ENCODE measurements around the gene MSTO1.
"Not testable (repeated sequence)": the region's sequence is repeated elsewhere in the genome, so short reads cannot be mapped to it uniquely, and the experiment has no call there.

MSTO1 gene

DNA sequence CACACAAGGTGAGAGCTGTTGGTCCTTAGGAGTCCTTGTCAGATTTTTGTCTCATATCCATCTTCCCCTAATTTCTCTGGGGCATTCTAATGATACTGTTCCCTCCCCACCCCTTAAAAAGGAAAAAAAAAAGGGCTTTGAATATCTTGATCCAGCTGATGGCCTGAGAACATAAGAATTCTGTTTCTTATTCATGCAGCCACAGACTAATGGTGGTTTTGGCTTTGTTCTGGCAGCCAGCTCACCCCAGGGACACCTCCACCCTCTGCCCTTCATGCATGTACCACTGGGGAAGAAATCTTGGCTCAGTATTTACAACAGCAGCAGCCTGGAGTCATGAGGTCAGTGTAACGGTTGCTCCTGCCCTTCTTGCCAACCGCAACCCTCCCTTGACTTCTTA is 3.2 kb downstream of the MSTO1 start:
- not testable (repeated sequence) for H3K36me3 ChIP-seq (ENCODE audit: control insufficient read depth in 2 of 2, insufficient read depth in 2 of 2, low read length in 2 of 2); H3K9ac ChIP-seq (ENCODE audit: low read depth in 1 of 2, low read length in 2 of 2); H3K9me3 ChIP-seq (ENCODE audit: control insufficient read depth in 2 of 2, low read length in 2 of 2); H3K4me1 ChIP-seq (ENCODE audit: control insufficient read depth in 2 of 2, insufficient read depth in 2 of 2, low read length in 2 of 2); H3K27me3 ChIP-seq (ENCODE audit: control insufficient read depth in 2 of 2, insufficient read depth in 2 of 2, low read length in 2 of 2); H3K27ac ChIP-seq (ENCODE audit: low read depth in 2 of 2, low read length in 2 of 2); H3K4me3 ChIP-seq (ENCODE audit: low read length in 2 of 2)

DNA sequence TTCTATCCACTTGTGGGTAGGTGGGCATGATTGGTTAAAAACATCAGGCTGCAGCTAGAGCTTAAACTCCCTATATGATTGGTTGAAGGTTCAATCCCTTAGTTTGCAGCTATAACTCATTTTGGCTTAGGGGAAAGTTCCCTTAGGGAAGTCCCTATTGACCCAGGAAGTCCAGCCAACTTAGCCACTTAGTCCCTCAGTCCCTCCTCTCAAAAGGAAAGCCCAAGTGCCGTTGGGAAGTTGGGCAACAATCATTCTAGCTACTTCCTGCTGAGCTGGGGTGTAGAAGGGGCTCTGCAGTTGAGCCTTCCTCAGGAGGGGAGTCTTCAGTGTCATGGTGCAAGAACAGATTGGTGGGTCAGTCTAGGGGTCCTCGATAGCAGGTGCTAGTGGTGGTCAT is 12.2 kb downstream of the MSTO1 start:
- Histone ChIP-seq H3K36me3 (ENCODE audit: control insufficient read depth in 2 of 2, insufficient read depth in 2 of 2, low read length in 2 of 2) (no peaks in the 10 kb centered on the region), H3K9ac (ENCODE audit: low read depth in 1 of 2, low read length in 2 of 2) (no peak overlapping the region), H3K4me1 (ENCODE audit: control insufficient read depth in 2 of 2, insufficient read depth in 2 of 2, low read length in 2 of 2) (no peaks in the 10 kb centered on the region), H3K27me3 (ENCODE audit: control insufficient read depth in 2 of 2, insufficient read depth in 2 of 2, low read length in 2 of 2) (no peaks in the 10 kb centered on the region), H3K9me3 (ENCODE audit: control insufficient read depth in 2 of 2, low read length in 2 of 2) (no peaks in the 10 kb centered on the region), H3K27ac (ENCODE audit: low read depth in 2 of 2, low read length in 2 of 2) (no peak overlapping the region), H3K4me3 (ENCODE audit: low read length in 2 of 2) (no peak overlapping the region)

DNA sequence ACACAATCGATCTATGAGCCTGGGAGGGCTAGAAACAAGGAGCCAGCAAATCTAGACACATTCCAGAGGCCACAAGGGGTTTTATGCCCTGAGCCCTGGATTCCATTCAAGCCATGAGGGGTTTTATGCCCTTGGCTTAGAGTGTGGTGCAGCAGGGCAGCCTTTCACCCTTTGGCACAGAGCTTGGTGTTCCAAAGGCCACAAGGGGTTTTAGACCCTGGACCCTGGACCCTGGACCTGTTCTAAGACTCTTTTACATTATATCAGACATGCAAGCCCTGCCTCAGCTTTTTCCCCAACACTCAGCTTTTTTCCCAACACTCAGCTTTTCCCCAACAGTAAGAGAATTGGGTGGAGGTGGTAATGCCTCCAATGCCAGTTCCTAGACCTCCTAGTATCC is 13.3 kb downstream of the MSTO1 start:
- Histone ChIP-seq H3K36me3 (ENCODE audit: control insufficient read depth in 2 of 2, insufficient read depth in 2 of 2, low read length in 2 of 2) (no peaks in the 10 kb centered on the region), H3K27ac (ENCODE audit: low read depth in 2 of 2, low read length in 2 of 2) (no peak overlapping the region), H3K4me3 (ENCODE audit: low read length in 2 of 2) (no peak overlapping the region), H3K9ac (ENCODE audit: low read depth in 1 of 2, low read length in 2 of 2) (no peak overlapping the region), H3K4me1 (ENCODE audit: control insufficient read depth in 2 of 2, insufficient read depth in 2 of 2, low read length in 2 of 2) (no peaks in the 10 kb centered on the region), H3K27me3 (ENCODE audit: control insufficient read depth in 2 of 2, insufficient read depth in 2 of 2, low read length in 2 of 2) (no peaks in the 10 kb centered on the region), H3K9me3 (ENCODE audit: control insufficient read depth in 2 of 2, low read length in 2 of 2) (no peaks in the 10 kb centered on the region)

DNA sequence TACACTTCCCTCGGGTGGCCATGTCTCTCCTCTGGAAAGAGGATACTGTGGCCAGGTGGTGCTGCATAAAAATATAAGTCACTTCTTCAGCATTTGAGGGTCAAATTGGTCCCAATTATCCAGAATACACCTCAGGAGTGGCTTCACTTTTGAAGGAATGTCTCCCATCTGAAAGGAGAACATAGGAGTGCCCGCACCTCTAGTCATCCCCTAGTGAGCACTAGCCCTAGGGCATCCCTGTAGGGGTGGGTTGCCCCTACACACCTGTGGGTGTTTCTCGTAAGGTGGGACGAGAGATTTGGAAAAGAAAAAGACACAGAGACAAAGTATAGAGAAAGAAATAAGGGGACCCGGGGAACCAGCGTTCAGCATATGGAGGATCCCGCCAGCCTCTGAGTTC is 16.4 kb downstream of the MSTO1 start:
- H3K27ac ChIP-seq (ENCODE audit: low read depth in 2 of 2, low read length in 2 of 2); H3K4me3 ChIP-seq (ENCODE audit: low read length in 2 of 2); H3K36me3 ChIP-seq (ENCODE audit: control insufficient read depth in 2 of 2, insufficient read depth in 2 of 2, low read length in 2 of 2); H3K9me3 ChIP-seq (ENCODE audit: control insufficient read depth in 2 of 2, low read length in 2 of 2); H3K4me1 ChIP-seq (ENCODE audit: control insufficient read depth in 2 of 2, insufficient read depth in 2 of 2, low read length in 2 of 2); H3K9ac ChIP-seq (ENCODE audit: low read depth in 1 of 2, low read length in 2 of 2); H3K27me3 ChIP-seq (ENCODE audit: control insufficient read depth in 2 of 2, insufficient read depth in 2 of 2, low read length in 2 of 2): not testable (repeated sequence)

- H3K27ac ChIP-seq (ENCODE audit: low read depth in 2 of 2, low read length in 2 of 2): no peak overlapping the region
- no peaks in the 10 kb centered on the region for H3K36me3 ChIP-seq (ENCODE audit: control insufficient read depth in 2 of 2, insufficient read depth in 2 of 2, low read length in 2 of 2)
- no peaks in the 10 kb centered on the region for H3K27me3 ChIP-seq (ENCODE audit: control insufficient read depth in 2 of 2, insufficient read depth in 2 of 2, low read length in 2 of 2)
- peaks cover 0 to under 1% of the 10 kb centered on the region in 2 donors for H3K9me3 ChIP-seq (ENCODE audit: control insufficient read depth in 2 of 2, low read length in 2 of 2)
- H3K9ac ChIP-seq (ENCODE audit: low read depth in 1 of 2, low read length in 2 of 2): no peak overlapping the region
- H3K4me1 ChIP-seq (ENCODE audit: control insufficient read depth in 2 of 2, insufficient read depth in 2 of 2, low read length in 2 of 2): no peaks in the 10 kb centered on the region
- no peak overlapping the region for H3K4me3 ChIP-seq (ENCODE audit: low read length in 2 of 2)
These were observed 26.6 kb downstream of the MSTO1 start for GRCh38 chr1:155636397-155637153.

- Histone ChIP-seq H3K27me3 (ENCODE audit: control insufficient read depth in 2 of 2, insufficient read depth in 2 of 2, low read length in 2 of 2) (no peaks in the 10 kb centered on the region), H3K36me3 (ENCODE audit: control insufficient read depth in 2 of 2, insufficient read depth in 2 of 2, low read length in 2 of 2) (no peaks in the 10 kb centered on the region), H3K9me3 (ENCODE audit: control insufficient read depth in 2 of 2, low read length in 2 of 2) (peaks cover 3 to 4% of the 10 kb centered on the region in 2 donors), H3K27ac (ENCODE audit: low read depth in 2 of 2, low read length in 2 of 2) (no peak overlapping the region), H3K4me1 (ENCODE audit: control insufficient read depth in 2 of 2, insufficient read depth in 2 of 2, low read length in 2 of 2) (no peaks in the 10 kb centered on the region), H3K4me3 (ENCODE audit: low read length in 2 of 2) (no peak overlapping the region), H3K9ac (ENCODE audit: low read depth in 1 of 2, low read length in 2 of 2) (no peak overlapping the region)
These were observed 30.3 kb downstream of the MSTO1 start for GRCh38 chr1:155640367-155640766.

GRCh38 chr1:155642559-155643180 is 32.7 kb downstream of the MSTO1 start:
- H3K27me3 ChIP-seq (ENCODE audit: control insufficient read depth in 2 of 2, insufficient read depth in 2 of 2, low read length in 2 of 2); H3K4me3 ChIP-seq (ENCODE audit: low read length in 2 of 2); H3K9ac ChIP-seq (ENCODE audit: low read depth in 1 of 2, low read length in 2 of 2); H3K36me3 ChIP-seq (ENCODE audit: control insufficient read depth in 2 of 2, insufficient read depth in 2 of 2, low read length in 2 of 2); H3K9me3 ChIP-seq (ENCODE audit: control insufficient read depth in 2 of 2, low read length in 2 of 2); H3K27ac ChIP-seq (ENCODE audit: low read depth in 2 of 2, low read length in 2 of 2); H3K4me1 ChIP-seq (ENCODE audit: control insufficient read depth in 2 of 2, insufficient read depth in 2 of 2, low read length in 2 of 2): not testable (repeated sequence)

- no peaks in the 10 kb centered on the region for H3K4me1 ChIP-seq (ENCODE audit: control insufficient read depth in 2 of 2, insufficient read depth in 2 of 2, low read length in 2 of 2)
- peaks cover 3 to 4% of the 10 kb centered on the region in 2 donors for H3K9me3 ChIP-seq (ENCODE audit: control insufficient read depth in 2 of 2, low read length in 2 of 2)
- H3K36me3 ChIP-seq (ENCODE audit: control insufficient read depth in 2 of 2, insufficient read depth in 2 of 2, low read length in 2 of 2): no peaks in the 10 kb centered on the region
- H3K9ac ChIP-seq (ENCODE audit: low read depth in 1 of 2, low read length in 2 of 2): no peak overlapping the region
- no peak overlapping the region for H3K4me3 ChIP-seq (ENCODE audit: low read length in 2 of 2)
- H3K27me3 ChIP-seq (ENCODE audit: control insufficient read depth in 2 of 2, insufficient read depth in 2 of 2, low read length in 2 of 2): no peaks in the 10 kb centered on the region
- H3K27ac ChIP-seq (ENCODE audit: low read depth in 2 of 2, low read length in 2 of 2): no peak overlapping the region
These were observed 33.2 kb downstream of the MSTO1 start for GRCh38 chr1:155643230-155643629.

- no peaks in the 10 kb centered on the region for H3K27me3 ChIP-seq (ENCODE audit: control insufficient read depth in 2 of 2, insufficient read depth in 2 of 2, low read length in 2 of 2)
- no peak overlapping the region for H3K9ac ChIP-seq (ENCODE audit: low read depth in 1 of 2, low read length in 2 of 2)
- no peak overlapping the region for H3K4me3 ChIP-seq (ENCODE audit: low read length in 2 of 2)
- H3K4me1 ChIP-seq (ENCODE audit: control insufficient read depth in 2 of 2, insufficient read depth in 2 of 2, low read length in 2 of 2): no peaks in the 10 kb centered on the region
- H3K27ac ChIP-seq (ENCODE audit: low read depth in 2 of 2, low read length in 2 of 2): no peak overlapping the region
- H3K36me3 ChIP-seq (ENCODE audit: control insufficient read depth in 2 of 2, insufficient read depth in 2 of 2, low read length in 2 of 2): no peaks in the 10 kb centered on the region
- H3K9me3 ChIP-seq (ENCODE audit: control insufficient read depth in 2 of 2, low read length in 2 of 2): peaks cover 3 to 4% of the 10 kb centered on the region in 2 donors
These were observed 35.1 kb downstream of the MSTO1 start for GRCh38 chr1:155645034-155645598.

- H3K27me3 ChIP-seq (ENCODE audit: control insufficient read depth in 2 of 2, insufficient read depth in 2 of 2, low read length in 2 of 2): no peaks in the 10 kb centered on the region
- H3K36me3 ChIP-seq (ENCODE audit: control insufficient read depth in 2 of 2, insufficient read depth in 2 of 2, low read length in 2 of 2): no peaks in the 10 kb centered on the region
- H3K4me1 ChIP-seq (ENCODE audit: control insufficient read depth in 2 of 2, insufficient read depth in 2 of 2, low read length in 2 of 2): no peaks in the 10 kb centered on the region
- H3K9me3 ChIP-seq (ENCODE audit: control insufficient read depth in 2 of 2, low read length in 2 of 2): peaks cover 3 to 4% of the 10 kb centered on the region in 2 donors
- H3K27ac ChIP-seq (ENCODE audit: low read depth in 2 of 2, low read length in 2 of 2): no peak overlapping the region
- H3K4me3 ChIP-seq (ENCODE audit: low read length in 2 of 2): no peak overlapping the region
- no peak overlapping the region for H3K9ac ChIP-seq (ENCODE audit: low read depth in 1 of 2, low read length in 2 of 2)
These were observed 35.6 kb downstream of the MSTO1 start for GRCh38 chr1:155645648-155646047.

Data from mucosa of rectum (tissue), 2 donors.